GM23338 (cell line): ENCODE data around the gene NCOA7. TPM values are rescaled to one million over a fixed set of nuclear protein-coding genes. Genes with fewer than 3 reads are reported as not detected.

Experiments used
- ATAC-seq: fragments of 200-7000 bp; cut with Tn5 transposase; 3 replicates; pipeline ENCODE4 v1.9.1; 2020
- DNase-seq: peaks from one replicate; pipeline ENCODE4 v3.0.0-alpha.2; 2015; ENCODE audit warnings: low spot score
- H2AFZ ChIP-seq: fragments of 200-600 bp; sonication (generic); 2 replicates; pipeline ENCODE4 v1.8.0; 2016; ENCODE audit warnings: antibody characterized with exemption, mild to moderate bottlenecking, moderate library complexity
- H3F3A ChIP-seq: fragments of 200-600 bp; sonication (generic); replicated peaks from 2 replicates; pipeline ENCODE4 v1.8.0; 2017; ENCODE audit warnings: antibody characterized with exemption, mixed run types, low read depth
- H3K27ac ChIP-seq: fragments of 200-600 bp; sonication (generic); 2 replicates; pipeline ENCODE4 v1.6.1; 2016; ENCODE audit warnings: low read depth
- H3K27me3 ChIP-seq: fragments of 200-600 bp; sonication (generic); 2 replicates; pipeline ENCODE4 v1.8.0; 2016; ENCODE audit warnings: mild to moderate bottlenecking, mixed run types, moderate library complexity; ENCODE audit not compliant: insufficient read depth
- H3K36me3 ChIP-seq: fragments of 200-600 bp; sonication (generic); 2 replicates; pipeline ENCODE4 v1.8.0; 2016; ENCODE audit warnings: mild to moderate bottlenecking; ENCODE audit not compliant: insufficient read depth
- H3K4me1 ChIP-seq: fragments of 200-600 bp; sonication (generic); 2 replicates; pipeline ENCODE4 v1.8.0; 2016; ENCODE audit warnings: mild to moderate bottlenecking, moderate library complexity; ENCODE audit not compliant: insufficient read depth
- H3K4me2 ChIP-seq: fragments of 200-600 bp; sonication (generic); 2 replicates; pipeline ENCODE4 v1.7.1; 2017; ENCODE audit warnings: mixed run types
- H3K4me3 ChIP-seq: fragments of 200-600 bp; sonication (generic); 2 replicates; pipeline ENCODE4 v1.6.1; 2016; ENCODE audit warnings: mixed run types
- H3K79me2 ChIP-seq: fragments of 200-600 bp; sonication (generic); replicated peaks from 2 replicates; pipeline ENCODE4 v1.8.0; 2017; ENCODE audit warnings: mild to moderate bottlenecking; ENCODE audit not compliant: insufficient read depth
- H3K9me2 ChIP-seq: fragments of 200-600 bp; sonication (generic); 2 replicates; pipeline ENCODE4 v1.8.0; 2017; ENCODE audit not compliant: insufficient read depth
- H4K20me1 ChIP-seq: fragments of 200-600 bp; sonication (generic); replicated peaks from 2 replicates; pipeline ENCODE4 v1.8.0; 2017; ENCODE audit warnings: mild to moderate bottlenecking; ENCODE audit not compliant: insufficient read depth
- H3K27ac Mint-ChIP-seq: 2 replicates; pipeline ENCODE4 v1.8.0; 2020; ENCODE audit warnings: inconsistent platforms, mild to moderate bottlenecking, moderate library complexity, mixed read lengths
- H3K27me3 Mint-ChIP-seq: 3 replicates; pipeline ENCODE4 v1.8.0; 2022; ENCODE audit warnings: low read depth, mild to moderate bottlenecking, moderate library complexity, mixed read lengths, inconsistent platforms; ENCODE audit not compliant: insufficient read depth, poor library complexity
- H3K36me3 Mint-ChIP-seq: 3 replicates; pipeline ENCODE4 v1.8.0; 2021; ENCODE audit warnings: low read depth, mild to moderate bottlenecking, inconsistent platforms, moderate library complexity, mixed read lengths
- H3K4me1 Mint-ChIP-seq: 3 replicates; pipeline ENCODE4 v1.8.0; 2020; ENCODE audit warnings: mild to moderate bottlenecking, inconsistent platforms, mixed read lengths
- H3K4me3 Mint-ChIP-seq: 3 replicates; pipeline ENCODE4 v1.8.0; 2021; ENCODE audit warnings: moderate library complexity, mild to moderate bottlenecking, inconsistent platforms, mixed read lengths
- H3K9me3 Mint-ChIP-seq: 3 replicates; pipeline ENCODE4 v1.8.0; 2020; ENCODE audit warnings: moderate library complexity, mild to moderate bottlenecking, inconsistent platforms, mixed read lengths
- CREB1 ChIP-seq: fragments of 250-450 bp; sonication (Bioruptor Pico); IDR thresholded peaks from 2 replicates; pipeline ENCODE4 v1.5.0; 2020; ENCODE audit warnings: low read depth, mild to moderate bottlenecking, moderate library complexity
- EZH2 ChIP-seq: fragments of 200-600 bp; sonication (generic); IDR thresholded peaks from one replicate; pipeline ENCODE4 v1.8.0; 2017; ENCODE audit warnings: antibody characterized with exemption, mild to moderate bottlenecking, low read depth; ENCODE audit not compliant: unreplicated experiment
- EZH2phosphoT487 ChIP-seq: fragments of 200-600 bp; sonication (generic); IDR thresholded peaks from one replicate; pipeline ENCODE4 v1.8.1; 2018; ENCODE audit warnings: antibody characterized with exemption; ENCODE audit not compliant: unreplicated experiment
- POLR2AphosphoS5 ChIP-seq: IDR thresholded peaks from 2 replicates; pipeline ENCODE4 v1.6.1; 2016; ENCODE audit warnings: antibody characterized with exemption, low read depth
- STAT1 ChIP-seq: IDR thresholded peaks from one replicate; pipeline ENCODE4 v1.6.1; 2016; ENCODE audit warnings: antibody characterized with exemption; ENCODE audit not compliant: unreplicated experiment
- ZNF114 ChIP-seq: fragments of 250-450 bp; sonication (Bioruptor Pico); IDR thresholded peaks from 2 replicates; pipeline ENCODE4 v1.5.0; 2020; ENCODE audit warnings: mild to moderate bottlenecking, moderate library complexity
- polyA plus RNA-seq: library from polyadenylated mRNA; unstranded; fragments of >200 nt; fragmentation: Nextera tagmentation; extraction: Ambion mirVana; gene quantifications from 2 replicates; pipeline ENCODE4 v1.2.1, GENCODE V29; 2016
- total RNA-seq: library from RNA; depleted of rRNA; stranded (reverse); fragments of >200 nt; shearing (Covaris generic); gene quantifications from 2 replicates; pipeline ENCODE4 v1.2.3, GENCODE V29; 2014
- TF ChIP-seq, protein P1 (sequence below): IDR thresholded peaks from one replicate; pipeline ENCODE4 v1.6.1; 2018; ENCODE audit warnings: antibody characterized with exemption; ENCODE audit not compliant: unreplicated experiment
- TF ChIP-seq, protein P2 (sequence below): IDR thresholded peaks from 2 replicates; pipeline ENCODE4 v1.6.1; 2016; ENCODE audit warnings: antibody characterized with exemption

The NCOA7 gene
- total and polyA plus RNA-seq, 2 experiments from 2014 or later: 9.3 to 15.7 TPM

DNA sequence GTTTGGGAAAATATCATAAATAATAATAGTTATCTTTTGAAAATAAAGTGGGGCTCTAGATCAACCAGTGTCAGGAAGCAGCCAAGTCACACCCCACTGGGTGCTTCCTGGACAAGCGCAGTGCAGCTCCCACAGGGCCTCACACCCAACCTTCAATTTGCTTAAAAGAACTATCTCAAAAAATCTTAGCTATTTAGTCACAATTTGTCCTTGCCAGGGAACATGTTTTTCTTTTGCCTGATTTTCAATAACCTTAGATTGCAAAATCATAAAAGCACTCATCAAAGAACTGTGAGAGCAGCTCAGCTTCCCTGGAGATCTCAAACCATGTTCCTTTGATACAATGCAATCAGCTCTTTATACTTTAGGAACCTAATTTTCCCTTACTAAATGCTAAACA is 1.6 kb upstream of the NCOA7 start:
- Histone ChIP-seq H3K79me2 (peaks cover 13% of the 10 kb centered on the region), H4K20me1 (no peaks in the 10 kb centered on the region), H3F3A (peaks cover 7% of the 10 kb centered on the region; the same call in 1 of the 2 replicates), H3K4me2 (peak overlapping the region; percentile 92), H3K9me2 (no peaks in the 10 kb centered on the region), H2AFZ (no peak overlapping the region), H3K27ac (no peak overlapping the region), H3K36me3 (no peaks in the 10 kb centered on the region), H3K4me3 (peak overlapping the region; percentile 85; the same call in 1 of the 2 replicates), H3K4me1 (peaks cover 19% of the 10 kb centered on the region), H3K27me3 (no peaks in the 10 kb centered on the region)
- DNase-seq (no peak), ATAC-seq (no peak)
- no peaks in the 10 kb centered on the region for H3K9me3 Mint-ChIP-seq
- H3K27ac Mint-ChIP-seq: no peak overlapping the region
- peaks cover 24% of the 10 kb centered on the region for H3K4me1 Mint-ChIP-seq
- peaks cover 4% of the 10 kb centered on the region for H3K27me3 Mint-ChIP-seq
- TF ChIP-seq STAT1 (no peak), POLR2AphosphoS5 (no peak)
- TF ChIP-seq, protein P1, sequence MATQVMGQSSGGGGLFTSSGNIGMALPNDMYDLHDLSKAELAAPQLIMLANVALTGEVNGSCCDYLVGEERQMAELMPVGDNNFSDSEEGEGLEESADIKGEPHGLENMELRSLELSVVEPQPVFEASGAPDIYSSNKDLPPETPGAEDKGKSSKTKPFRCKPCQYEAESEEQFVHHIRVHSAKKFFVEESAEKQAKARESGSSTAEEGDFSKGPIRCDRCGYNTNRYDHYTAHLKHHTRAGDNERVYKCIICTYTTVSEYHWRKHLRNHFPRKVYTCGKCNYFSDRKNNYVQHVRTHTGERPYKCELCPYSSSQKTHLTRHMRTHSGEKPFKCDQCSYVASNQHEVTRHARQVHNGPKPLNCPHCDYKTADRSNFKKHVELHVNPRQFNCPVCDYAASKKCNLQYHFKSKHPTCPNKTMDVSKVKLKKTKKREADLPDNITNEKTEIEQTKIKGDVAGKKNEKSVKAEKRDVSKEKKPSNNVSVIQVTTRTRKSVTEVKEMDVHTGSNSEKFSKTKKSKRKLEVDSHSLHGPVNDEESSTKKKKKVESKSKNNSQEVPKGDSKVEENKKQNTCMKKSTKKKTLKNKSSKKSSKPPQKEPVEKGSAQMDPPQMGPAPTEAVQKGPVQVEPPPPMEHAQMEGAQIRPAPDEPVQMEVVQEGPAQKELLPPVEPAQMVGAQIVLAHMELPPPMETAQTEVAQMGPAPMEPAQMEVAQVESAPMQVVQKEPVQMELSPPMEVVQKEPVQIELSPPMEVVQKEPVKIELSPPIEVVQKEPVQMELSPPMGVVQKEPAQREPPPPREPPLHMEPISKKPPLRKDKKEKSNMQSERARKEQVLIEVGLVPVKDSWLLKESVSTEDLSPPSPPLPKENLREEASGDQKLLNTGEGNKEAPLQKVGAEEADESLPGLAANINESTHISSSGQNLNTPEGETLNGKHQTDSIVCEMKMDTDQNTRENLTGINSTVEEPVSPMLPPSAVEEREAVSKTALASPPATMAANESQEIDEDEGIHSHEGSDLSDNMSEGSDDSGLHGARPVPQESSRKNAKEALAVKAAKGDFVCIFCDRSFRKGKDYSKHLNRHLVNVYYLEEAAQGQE: no peak
- H3K4me3 Mint-ChIP-seq: peak overlapping the region; percentile 86
- peaks cover 2% of the 10 kb centered on the region; the same call in 1 of the 3 replicates for H3K36me3 Mint-ChIP-seq

DNA sequence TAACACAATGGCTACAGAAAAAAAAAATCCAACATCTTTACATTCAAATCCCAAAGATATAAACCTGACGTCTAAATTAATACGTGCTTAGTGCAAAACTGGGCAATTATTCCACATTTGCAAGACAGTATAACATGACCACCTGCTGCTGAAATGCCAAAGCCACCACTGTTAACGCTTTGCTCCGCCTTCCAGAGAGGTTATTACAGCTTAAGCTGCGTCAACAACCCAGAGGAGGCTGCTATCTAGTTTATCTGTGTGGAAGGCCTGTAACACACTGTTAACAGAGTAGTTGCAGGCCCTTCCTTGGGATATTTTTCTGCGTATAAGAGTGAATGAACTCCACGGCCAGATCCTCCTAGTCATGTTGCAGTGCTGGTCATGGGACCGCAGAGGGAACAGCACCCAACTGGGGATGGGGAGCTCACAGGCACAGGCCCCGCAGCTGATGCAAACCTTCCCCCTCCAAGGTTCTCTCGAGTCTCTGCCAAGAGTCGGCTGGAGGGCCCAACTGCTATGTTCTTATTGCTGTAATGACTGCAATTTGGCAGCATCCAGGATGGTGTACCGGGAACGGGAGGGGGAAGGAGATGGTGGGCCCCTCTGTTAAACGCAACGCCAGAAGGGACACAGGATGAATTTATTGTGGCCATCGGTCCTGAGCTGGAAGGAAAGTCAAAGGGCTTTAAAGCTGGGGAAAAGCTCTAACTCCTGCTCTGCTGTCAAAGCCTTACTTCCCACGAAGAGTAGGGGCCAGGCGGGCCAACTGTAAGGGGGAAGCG is 993 bp upstream of the NCOA7 start:
- H3K27ac Mint-ChIP-seq: peak overlapping the region; percentile 89
- peak overlapping the region; percentile 57; the same call in 1 of the 2 replicates for H3K27ac ChIP-seq
- peak overlapping the region; percentile 92 for H2AFZ ChIP-seq
- ATAC-seq: peak; percentile 18
- peaks cover 13% of the 10 kb centered on the region for H3K79me2 ChIP-seq
- H3K9me2 ChIP-seq: no peaks in the 10 kb centered on the region
- H3K4me3 Mint-ChIP-seq: peak overlapping the region; percentile 86
- peaks cover 4% of the 10 kb centered on the region for H3K27me3 Mint-ChIP-seq
- peaks cover 7% of the 10 kb centered on the region; the same call in 1 of the 2 replicates for H3F3A ChIP-seq
- peaks cover 19% of the 10 kb centered on the region for H3K4me1 ChIP-seq
- H3K36me3 Mint-ChIP-seq: peaks cover 2% of the 10 kb centered on the region; the same call in 1 of the 3 replicates
- no peaks in the 10 kb centered on the region for H3K27me3 ChIP-seq
- no peak for TF ChIP-seq STAT1
- no peak for TF ChIP-seq EZH2
- TF ChIP-seq CREB1 (CRISPR knock-in tag): peak; percentile 7; the same call in 1 of the 2 replicates
- TF ChIP-seq ZNF114 (CRISPR knock-in tag): no peak
- TF ChIP-seq, protein P1: no peak
- no peak for TF ChIP-seq POLR2AphosphoS5
- TF ChIP-seq, protein P2, sequence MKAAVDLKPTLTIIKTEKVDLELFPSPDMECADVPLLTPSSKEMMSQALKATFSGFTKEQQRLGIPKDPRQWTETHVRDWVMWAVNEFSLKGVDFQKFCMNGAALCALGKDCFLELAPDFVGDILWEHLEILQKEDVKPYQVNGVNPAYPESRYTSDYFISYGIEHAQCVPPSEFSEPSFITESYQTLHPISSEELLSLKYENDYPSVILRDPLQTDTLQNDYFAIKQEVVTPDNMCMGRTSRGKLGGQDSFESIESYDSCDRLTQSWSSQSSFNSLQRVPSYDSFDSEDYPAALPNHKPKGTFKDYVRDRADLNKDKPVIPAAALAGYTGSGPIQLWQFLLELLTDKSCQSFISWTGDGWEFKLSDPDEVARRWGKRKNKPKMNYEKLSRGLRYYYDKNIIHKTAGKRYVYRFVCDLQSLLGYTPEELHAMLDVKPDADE: no peak
- no peak for TF ChIP-seq EZH2phosphoT487
- H4K20me1 ChIP-seq: no peaks in the 10 kb centered on the region
- peak overlapping the region; percentile 85 for H3K4me3 ChIP-seq
- no peaks in the 10 kb centered on the region for H3K36me3 ChIP-seq
- DNase-seq: peak; percentile 63
- no peaks in the 10 kb centered on the region for H3K9me3 Mint-ChIP-seq
- peaks cover 24% of the 10 kb centered on the region for H3K4me1 Mint-ChIP-seq
- peak overlapping the region; percentile 92 for H3K4me2 ChIP-seq
